Measurements from ENCODE around the gene OR2J1. TPM values are rescaled to one million over a fixed set of nuclear protein-coding genes. Genes with fewer than 3 reads are reported as not detected.

The OR2J1 gene
- total RNA-seq, 4 donors from 2014 or later = not detected

- no peak for TF ChIP-seq CTCF (IDR thresholded peaks at IDR 0.05)
- TF ChIP-seq POLR2A (IDR thresholded peaks at IDR 0.05; ENCODE audit: low read depth) = no peak
- TF ChIP-seq POLR2AphosphoS5 (IDR thresholded peaks at IDR 0.05) = no peak
- no peak for TF ChIP-seq EP300 (IDR thresholded peaks at IDR 0.05)
- H3K36me3 ChIP-seq = no peaks in the 10 kb centered on the region
- WGBS = 96% methylated on average over 13 of the region's 15 CpGs
- no peak overlapping the region for H3K4me3 ChIP-seq
- H3K27me3 ChIP-seq = no peaks in the 10 kb centered on the region
- no peaks in the 10 kb centered on the region for H3K9me3 ChIP-seq
- intact Hi-C loops (cut with DNase I) = no loop called here
- H3K27ac ChIP-seq (replicated peaks in 1 of 4) = no peak overlapping the region
- no peak for DNase-seq (ENCODE audit: extremely low spot score)
- no peaks in the 10 kb centered on the region for H3K4me1 ChIP-seq
Observed at GRCh38 chr6:29082457-29082856, 16.8 kb upstream of the OR2J1 start.

- Histone ChIP-seq H3K4me3 (no peak within 1 kb of the TSS), H3K4me1 (no peaks in the 10 kb centered on the region), H3K27ac (replicated peaks in 1 of 4) (no peak within 1 kb of the TSS), H3K36me3 (no peaks in the 10 kb centered on the region), H3K9me3 (no peaks in the 10 kb centered on the region), H3K27me3 (no peaks in the 10 kb centered on the region)
- intact Hi-C loops (cut with DNase I) = no loop called here
- no peak for DNase-seq (ENCODE audit: extremely low spot score)
- TF ChIP-seq POLR2A (IDR thresholded peaks at IDR 0.05; ENCODE audit: low read depth) (no peak), POLR2AphosphoS5 (IDR thresholded peaks at IDR 0.05) (no peak), CTCF (IDR thresholded peaks at IDR 0.05) (no peak), EP300 (IDR thresholded peaks at IDR 0.05) (no peak)
- 88% methylated on average over 1 of the region's 1 CpG for WGBS
Observed at GRCh38 chr6:29087213-29087612, 12.1 kb upstream of the OR2J1 start, which contains the start of gene OR2B3. Gene OR2B3 (minus strand): TSS chr6:29087313. CDS start chr6:29087248, 65 bp downstream.

- Histone ChIP-seq H3K27ac (replicated peaks in 1 of 4) (no peak overlapping the region), H3K9me3 (no peaks in the 10 kb centered on the region), H3K4me1 (no peaks in the 10 kb centered on the region), H3K4me3 (no peak overlapping the region), H3K27me3 (no peaks in the 10 kb centered on the region), H3K36me3 (no peaks in the 10 kb centered on the region)
- 86% methylated on average over 3 of the region's 3 CpGs for WGBS
- TF ChIP-seq EP300 (IDR thresholded peaks at IDR 0.05) (no peak), CTCF (IDR thresholded peaks at IDR 0.05) (no peak), POLR2AphosphoS5 (IDR thresholded peaks at IDR 0.05) (no peak), POLR2A (IDR thresholded peaks at IDR 0.05; ENCODE audit: low read depth) (no peak)
- intact Hi-C loops (cut with DNase I) = no loop called here
- no peak for DNase-seq (ENCODE audit: extremely low spot score)
Observed at GRCh38 chr6:29092957-29093356, 6.3 kb upstream of the OR2J1 start.

- no peak for DNase-seq (ENCODE audit: extremely low spot score)
- intact Hi-C loops (cut with DNase I) = no loop called here
- H3K36me3 ChIP-seq = no peaks in the 10 kb centered on the region
- WGBS = 61% methylated on average over 1 of the region's 1 CpG
- H3K4me1 ChIP-seq = no peaks in the 10 kb centered on the region
- no peaks in the 10 kb centered on the region for H3K27me3 ChIP-seq
- no peak overlapping the region for H3K4me3 ChIP-seq
- no peak overlapping the region for H3K27ac ChIP-seq (replicated peaks in 1 of 4)
- TF ChIP-seq POLR2AphosphoS5 (IDR thresholded peaks at IDR 0.05) (no peak), CTCF (IDR thresholded peaks at IDR 0.05) (no peak), POLR2A (IDR thresholded peaks at IDR 0.05; ENCODE audit: low read depth) (no peak), EP300 (IDR thresholded peaks at IDR 0.05) (no peak)
- H3K9me3 ChIP-seq = no peaks in the 10 kb centered on the region
Observed at GRCh38 chr6:29097803-29098202, 1.5 kb upstream of the OR2J1 start.

GRCh38 chr6:29107758-29108157, 8.5 kb downstream of the OR2J1 start, which contains the start of gene OR2J3:
Gene OR2J3 (plus strand): TSS chr6:29108058. CDS start chr6:29111891, 3,833 bp downstream.
- intact Hi-C loops (cut with DNase I) = no loop called here
- Histone ChIP-seq H3K27me3 (no peaks in the 10 kb centered on the region), H3K9me3 (no peaks in the 10 kb centered on the region), H3K36me3 (no peaks in the 10 kb centered on the region), H3K4me1 (no peaks in the 10 kb centered on the region), H3K27ac (replicated peaks in 1 of 4) (no peak within 1 kb of the TSS), H3K4me3 (no peak within 1 kb of the TSS)
- TF ChIP-seq POLR2A (IDR thresholded peaks at IDR 0.05; ENCODE audit: low read depth) (no peak), POLR2AphosphoS5 (IDR thresholded peaks at IDR 0.05) (no peak), CTCF (IDR thresholded peaks at IDR 0.05) (no peak), EP300 (IDR thresholded peaks at IDR 0.05) (no peak)
- no peak for DNase-seq (ENCODE audit: extremely low spot score)
- WGBS = 15% methylated on average over 1 of the region's 1 CpG

All from esophagus muscularis mucosa (tissue), 4 donors.